ENCODE measurements around the gene ARAP1. TPM values are rescaled to one million over a fixed set of nuclear protein-coding genes. Genes with fewer than 3 reads are reported as not detected.

Gene ARAP1
- total RNA-seq, 1 experiment from 2014 or later = 26.4 TPM

GRCh38 chr11:72724021-72724551 lies 28.1 kb downstream of the ARAP1 start:
- Histone ChIP-seq H3K36me3 (no peaks in the 10 kb centered on the region), H3K27me3 (replicated peaks) (no peaks in the 10 kb centered on the region), H3K4me1 (replicated peaks) (peaks cover 10% of the 10 kb centered on the region), H3K4me3 (no peak overlapping the region), H3K27ac (no peak overlapping the region), H3K9me3 (replicated peaks) (no peaks in the 10 kb centered on the region)
- no peak for DNase-seq (ENCODE audit: low read depth in 1 of 2, low spot score in 2 of 2)

GRCh38 chr11:72723508-72723907 lies 28.7 kb downstream of the ARAP1 start:
- Histone ChIP-seq H3K4me3 (no peak overlapping the region), H3K27ac (no peak overlapping the region), H3K4me1 (replicated peaks) (peaks cover 10% of the 10 kb centered on the region), H3K9me3 (replicated peaks) (no peaks in the 10 kb centered on the region), H3K36me3 (no peaks in the 10 kb centered on the region), H3K27me3 (replicated peaks) (no peaks in the 10 kb centered on the region)
- DNase-seq (ENCODE audit: low read depth in 1 of 2, low spot score in 2 of 2) = no peak

GRCh38 chr11:72722050-72722748 lies 30.0 kb downstream of the ARAP1 start:
- H3K36me3 ChIP-seq = no peaks in the 10 kb centered on the region
- peaks cover 10% of the 10 kb centered on the region for H3K4me1 ChIP-seq (replicated peaks)
- peak; percentile 75 to 82 for DNase-seq (ENCODE audit: low read depth in 1 of 2, low spot score in 2 of 2)
- H3K27ac ChIP-seq = peak overlapping the region; percentile 48; the same call in 1 of the 2 replicates
- no peaks in the 10 kb centered on the region for H3K27me3 ChIP-seq (replicated peaks)
- no peaks in the 10 kb centered on the region for H3K9me3 ChIP-seq (replicated peaks)
- peak overlapping the region; percentile 37 for H3K4me3 ChIP-seq

GRCh38 chr11:72721689-72722049 lies 30.5 kb downstream of the ARAP1 start:
- H3K27ac ChIP-seq = peak overlapping the region; percentile 48; the same call in 1 of the 2 replicates

GRCh38 chr11:72721276-72721675 lies 30.9 kb downstream of the ARAP1 start:
- Histone ChIP-seq H3K4me3 (peak overlapping the region; percentile 37), H3K4me1 (replicated peaks) (peaks cover 10% of the 10 kb centered on the region), H3K27me3 (replicated peaks) (no peaks in the 10 kb centered on the region), H3K27ac (no peak overlapping the region), H3K36me3 (no peaks in the 10 kb centered on the region), H3K9me3 (replicated peaks) (no peaks in the 10 kb centered on the region)
- DNase-seq (ENCODE audit: low read depth in 1 of 2, low spot score in 2 of 2) = no peak

More at GRCh38 chr11:72721689-72722049, 30.5 kb downstream of the ARAP1 start:
- no peaks in the 10 kb centered on the region for H3K27me3 ChIP-seq (replicated peaks)
- DNase-seq (ENCODE audit: low read depth in 1 of 2, low spot score in 2 of 2) = no peak
- peak overlapping the region; percentile 37 for H3K4me3 ChIP-seq
- H3K9me3 ChIP-seq (replicated peaks) = no peaks in the 10 kb centered on the region
- peaks cover 10% of the 10 kb centered on the region for H3K4me1 ChIP-seq (replicated peaks)
- no peaks in the 10 kb centered on the region for H3K36me3 ChIP-seq

GRCh38 chr11:72720784-72721183 lies 31.4 kb downstream of the ARAP1 start:
- Histone ChIP-seq H3K4me3 (no peak overlapping the region), H3K4me1 (replicated peaks) (peaks cover 10% of the 10 kb centered on the region), H3K9me3 (replicated peaks) (no peaks in the 10 kb centered on the region), H3K27me3 (replicated peaks) (no peaks in the 10 kb centered on the region), H3K27ac (no peak overlapping the region), H3K36me3 (no peaks in the 10 kb centered on the region)
- DNase-seq (ENCODE audit: low read depth in 1 of 2, low spot score in 2 of 2) = no peak

- DNase-seq (ENCODE audit: low read depth in 1 of 2, low spot score in 2 of 2) = no peak
- H3K36me3 ChIP-seq = no peaks in the 10 kb centered on the region
- no peak overlapping the region for H3K4me3 ChIP-seq
- H3K27me3 ChIP-seq (replicated peaks) = no peaks in the 10 kb centered on the region
- no peaks in the 10 kb centered on the region for H3K9me3 ChIP-seq (replicated peaks)
- H3K27ac ChIP-seq = no peak overlapping the region
- peaks cover 10% of the 10 kb centered on the region for H3K4me1 ChIP-seq (replicated peaks)
Measured at GRCh38 chr11:72720047-72720446, 32.2 kb downstream of the ARAP1 start.

- DNase-seq (ENCODE audit: low read depth in 1 of 2, low spot score in 2 of 2) = no peak
- H3K27me3 ChIP-seq (replicated peaks) = no peaks in the 10 kb centered on the region
- H3K4me3 ChIP-seq = no peak overlapping the region
- no peaks in the 10 kb centered on the region for H3K9me3 ChIP-seq (replicated peaks)
- H3K4me1 ChIP-seq (replicated peaks) = peaks cover 10% of the 10 kb centered on the region
- no peaks in the 10 kb centered on the region for H3K36me3 ChIP-seq
- H3K27ac ChIP-seq = no peak overlapping the region
Measured at GRCh38 chr11:72719551-72719950, 32.7 kb downstream of the ARAP1 start.

GRCh38 chr11:72719144-72719543 lies 33.1 kb downstream of the ARAP1 start:
- no peak for DNase-seq (ENCODE audit: low read depth in 1 of 2, low spot score in 2 of 2)
- no peaks in the 10 kb centered on the region for H3K9me3 ChIP-seq (replicated peaks)
- H3K4me1 ChIP-seq (replicated peaks) = peaks cover 10% of the 10 kb centered on the region
- no peaks in the 10 kb centered on the region for H3K36me3 ChIP-seq
- H3K4me3 ChIP-seq = no peak overlapping the region
- H3K27me3 ChIP-seq (replicated peaks) = no peaks in the 10 kb centered on the region
- H3K27ac ChIP-seq = no peak overlapping the region

- Histone ChIP-seq H3K27ac (no peak overlapping the region), H3K4me3 (no peak overlapping the region), H3K4me1 (replicated peaks) (peaks cover 10% of the 10 kb centered on the region), H3K27me3 (replicated peaks) (no peaks in the 10 kb centered on the region), H3K36me3 (no peaks in the 10 kb centered on the region), H3K9me3 (replicated peaks) (no peaks in the 10 kb centered on the region)
- DNase-seq (ENCODE audit: low read depth in 1 of 2, low spot score in 2 of 2) = no peak
Measured at GRCh38 chr11:72718101-72718501, 34.1 kb downstream of the ARAP1 start.

- Histone ChIP-seq H3K27ac (no peak overlapping the region), H3K9me3 (replicated peaks) (no peaks in the 10 kb centered on the region), H3K36me3 (no peaks in the 10 kb centered on the region), H3K4me3 (no peak overlapping the region), H3K27me3 (replicated peaks) (no peaks in the 10 kb centered on the region), H3K4me1 (replicated peaks) (peaks cover 3% of the 10 kb centered on the region; the same call in 1 of the 2 replicates)
- DNase-seq (ENCODE audit: low read depth in 1 of 2, low spot score in 2 of 2) = no peak
Measured at GRCh38 chr11:72716788-72717435, 35.3 kb downstream of the ARAP1 start.

GRCh38 chr11:72716290-72716689 lies 35.9 kb downstream of the ARAP1 start:
- no peaks in the 10 kb centered on the region for H3K36me3 ChIP-seq
- DNase-seq (ENCODE audit: low read depth in 1 of 2, low spot score in 2 of 2) = no peak
- H3K27me3 ChIP-seq (replicated peaks) = no peaks in the 10 kb centered on the region
- H3K4me1 ChIP-seq (replicated peaks) = no peaks in the 10 kb centered on the region
- H3K27ac ChIP-seq = no peak overlapping the region
- no peaks in the 10 kb centered on the region for H3K9me3 ChIP-seq (replicated peaks)
- no peak overlapping the region for H3K4me3 ChIP-seq

GRCh38 chr11:72712841-72713240 lies 39.4 kb downstream of the ARAP1 start:
- Histone ChIP-seq H3K27me3 (replicated peaks) (no peaks in the 10 kb centered on the region), H3K9me3 (replicated peaks) (no peaks in the 10 kb centered on the region), H3K4me3 (no peak overlapping the region), H3K27ac (no peak overlapping the region), H3K36me3 (no peaks in the 10 kb centered on the region), H3K4me1 (replicated peaks) (no peaks in the 10 kb centered on the region)
- no peak for DNase-seq (ENCODE audit: low read depth in 1 of 2, low spot score in 2 of 2)

- Histone ChIP-seq H3K4me3 (no peak overlapping the region), H3K9me3 (replicated peaks) (no peaks in the 10 kb centered on the region), H3K27me3 (replicated peaks) (no peaks in the 10 kb centered on the region), H3K4me1 (replicated peaks) (no peaks in the 10 kb centered on the region), H3K36me3 (no peaks in the 10 kb centered on the region), H3K27ac (no peak overlapping the region)
- no peak for DNase-seq (ENCODE audit: low read depth in 1 of 2, low spot score in 2 of 2)
Measured at GRCh38 chr11:72712168-72712751, 39.9 kb downstream of the ARAP1 start.

All from SJSA1 (cell line).